DMS 273 treated with DMSO at 0.1 percent for 48 hours (cell line): Measurements from ENCODE around the gene TBCD.

Experiments
- DNase-seq: peaks from one replicate; lab custom pipeline; 2025; lab: John Stamatoyannopoulos, UW

The TBCD gene

GRCh38 chr17:82751571-82752370, at the start of gene TBCD:
Gene TBCD, plus strand, starts transcription at chr17:82752065. Its CDS starts 129 bp downstream, at chr17:82752194.
- DNase-seq, result peak; percentile 69

GRCh38 chr17:82702231-82702927, 49.5 kb upstream of the TBCD start:
- DNase-seq, result no peak

- DNase-seq, result no peak
These were observed 48.7 kb upstream of the TBCD start for GRCh38 chr17:82703036-82703745.

GRCh38 chr17:82703935-82704865, 47.7 kb upstream of the TBCD start:
- DNase-seq, result no peak

- no peak for DNase-seq
These were observed 47.0 kb upstream of the TBCD start for GRCh38 chr17:82704886-82705285.

- DNase-seq, result no peak
These were observed 46.1 kb upstream of the TBCD start for GRCh38 chr17:82705756-82706155.

- no peak for DNase-seq
These were observed 42.7 kb upstream of the TBCD start for GRCh38 chr17:82709024-82709675.

GRCh38 chr17:82709676-82710498, 42.0 kb upstream of the TBCD start:
- DNase-seq, result no peak

- DNase-seq, result no peak
These were observed 41.2 kb upstream of the TBCD start for GRCh38 chr17:82710499-82711232.

GRCh38 chr17:82713071-82713723, 38.7 kb upstream of the TBCD start:
- DNase-seq, result no peak

- DNase-seq, result peak; percentile 90
These were observed 35.5 kb upstream of the TBCD start, which contains the start of gene FN3KRP for GRCh38 chr17:82716203-82717010. Gene FN3KRP, plus strand, starts transcription at chr17:82716706. Its CDS starts 50 bp downstream, at chr17:82716756.

- DNase-seq, result no peak
These were observed 32.7 kb upstream of the TBCD start for GRCh38 chr17:82718986-82719685.

- DNase-seq, result no peak
These were observed 31.7 kb upstream of the TBCD start for GRCh38 chr17:82720204-82720603.

- DNase-seq, result no peak
These were observed 29.4 kb upstream of the TBCD start for GRCh38 chr17:82722341-82723013.

- no peak for DNase-seq
These were observed 28.6 kb upstream of the TBCD start for GRCh38 chr17:82723169-82723807.

- no peak for DNase-seq
These were observed 25.4 kb upstream of the TBCD start for GRCh38 chr17:82726427-82726826.
